ENCODE measurements around the gene RASAL1. TPM values are rescaled to one million over a fixed set of nuclear protein-coding genes. Genes with fewer than 3 reads are reported as not detected.

Gene RASAL1
- total and polyA plus RNA-seq, 10 donors, result 0.13 to 1.7 (median 0.62) TPM; not detected in 2

- Histone ChIP-seq H3K27me3 (replicated peaks in 1 of 7) (no peaks in the 10 kb centered on the region), H3K9me3 (no peaks in the 10 kb centered on the region), H3K4me1 (peaks cover 50 to 100% (median 98%) of the 10 kb centered on the region in 6 donors), H3K27ac (peak overlapping the region; percentile 22 to 88 (median 80)), H3K36me3 (peaks cover 0 to 18% (median 0%) of the 10 kb centered on the region in 6 donors), H3K4me3 (peak overlapping the region in 1 of 8 donors; percentile 57)
- WGBS, 5 donors, result 68 to 83% (median 76%) methylated on average over 5 of the region's 5 CpGs
- DNase-seq, result peak; percentile 76
- intact Hi-C loops (cut with DNase I; ENCODE audit: low total_unique reads), result no loop called here
- TF ChIP-seq POLR2AphosphoS5 (IDR thresholded peaks at IDR 0.05) (peak in 1 of 3 donors; percentile 17), POLR2A (IDR thresholded peaks at IDR 0.05) (no peak)
Observed at GRCh38 chr12:113069149-113069548, 66.4 kb downstream of the RASAL1 start.

GRCh38 chr12:113067987-113068935, 67.3 kb downstream of the RASAL1 start:
- peak overlapping the region; percentile 22 to 88 (median 80) for H3K27ac ChIP-seq
- no peaks in the 10 kb centered on the region for H3K27me3 ChIP-seq (replicated peaks in 1 of 7)
- DNase-seq, result peak; percentile 61
- no peak for TF ChIP-seq POLR2AphosphoS5 (IDR thresholded peaks at IDR 0.05)
- TF ChIP-seq POLR2A (IDR thresholded peaks at IDR 0.05), result no peak
- TF ChIP-seq CTCF (IDR thresholded peaks at IDR 0.05 in 8 of 11, conservative IDR thresholded peaks at IDR 0.05 in 3 of 11), result no peak
- WGBS, 5 donors, result 85 to 90% (median 86%) methylated on average over 10 of the region's 10 CpGs
- peaks cover 0 to 22% (median 0%) of the 10 kb centered on the region in 6 donors for H3K36me3 ChIP-seq
- peaks cover 58 to 100% (median 98%) of the 10 kb centered on the region in 6 donors for H3K4me1 ChIP-seq
- H3K9me3 ChIP-seq, result no peaks in the 10 kb centered on the region
- H3K4me3 ChIP-seq, result no peak overlapping the region
- intact Hi-C loops (cut with DNase I; ENCODE audit: low total_unique reads), result no loop called here

GRCh38 chr12:113066813-113067400, 68.7 kb downstream of the RASAL1 start:
- Histone ChIP-seq H3K9me3 (no peaks in the 10 kb centered on the region), H3K27ac (peak overlapping the region in 4 of 8 donors; percentile 17 to 86 (median 44)), H3K4me1 (peaks cover 65 to 100% (median 98%) of the 10 kb centered on the region in 6 donors), H3K27me3 (replicated peaks in 1 of 7) (no peaks in the 10 kb centered on the region), H3K36me3 (peaks cover 0 to 26% (median 0%) of the 10 kb centered on the region in 6 donors), H3K4me3 (no peak overlapping the region)
- peak; percentile 71 for DNase-seq
- WGBS, 5 donors, result 47 to 85% (median 81%) methylated on average over 4 to 13 of the region's 13 CpGs
- TF ChIP-seq CTCF (IDR thresholded peaks at IDR 0.05 in 8 of 11, conservative IDR thresholded peaks at IDR 0.05 in 3 of 11), result no peak
- no peak for TF ChIP-seq POLR2A (IDR thresholded peaks at IDR 0.05)
- TF ChIP-seq POLR2AphosphoS5 (IDR thresholded peaks at IDR 0.05), result peak in 1 of 3 donors; percentile 35
- intact Hi-C loops (cut with DNase I; ENCODE audit: low total_unique reads), result no loop called here

- DNase-seq, result peak; percentile 83
- intact Hi-C loops (cut with DNase I; ENCODE audit: low total_unique reads), result no loop called here
- H3K27me3 ChIP-seq (replicated peaks in 1 of 7), result no peaks in the 10 kb centered on the region
- TF ChIP-seq POLR2A (IDR thresholded peaks at IDR 0.05) (no peak), POLR2AphosphoS5 (IDR thresholded peaks at IDR 0.05) (peak in 2 of 3 donors; percentile 31 to 51)
- WGBS, 5 donors, result 33 to 45% (median 39%) methylated on average over 24 to 31 of the region's 31 CpGs
- H3K4me1 ChIP-seq, result peaks cover 57 to 100% (median 96%) of the 10 kb centered on the region in 6 donors
- H3K36me3 ChIP-seq, result peaks cover 0 to 33% (median 0%) of the 10 kb centered on the region in 6 donors
- H3K27ac ChIP-seq, result peak overlapping the region in 3 of 8 donors; percentile 30 to 45 (median 43)
- peak overlapping the region in 1 of 8 donors; percentile 24 for H3K4me3 ChIP-seq
- no peaks in the 10 kb centered on the region for H3K9me3 ChIP-seq
Observed at GRCh38 chr12:113065126-113066007, 70.2 kb downstream of the RASAL1 start.
